K562 (cell line): ENCODE data around the gene CCDC167.

Experiments used
- BDP1 ChIP-seq: IDR thresholded peaks from 3 replicates; pipeline ENCODE4 v1.6.1; 2011; ENCODE audit not compliant: insufficient read length, insufficient read depth
- CTCF ChIP-seq, 3 experiments: IDR thresholded peaks in 2 of 3; conservative IDR thresholded peaks in 1 of 3; 2 replicates each; pipeline ENCODE4 v1.5.1; 2011 to 2012; ENCODE audit warnings: low read length in 3 of 3, mild to moderate bottlenecking in 3 of 3, control low read depth in 2 of 3, improper control_type of control experiment in 1 of 3, inconsistent platforms in 1 of 3, low read depth in 1 of 3, mixed read lengths in 1 of 3, moderate library complexity in 1 of 3; ENCODE audit not compliant: insufficient read depth in 2 of 3
- FOXO4 ChIP-seq: fragments of 450-650 bp; formaldehyde crosslinking; IDR thresholded peaks from 2 replicates; pipeline ENCODE4 v1.4.0; 2020; ENCODE audit warnings: mild to moderate bottlenecking, moderate library complexity
- NRF1 ChIP-seq, 2 experiments: fragments of 450-650 bp; IDR thresholded peaks in 1 of 2; conservative IDR thresholded peaks in 1 of 2; 2 replicates each; pipeline ENCODE4 v1.6.1; 2014; ENCODE audit warnings: mild to moderate bottlenecking in 2 of 2
- TF ChIP-seq, protein P1 (sequence below): fragments of 450-650 bp; IDR thresholded peaks from 2 replicates; pipeline ENCODE4 v1.6.1; 2016; ENCODE audit warnings: missing biosample characterization, missing genetic modification characterization

GRCh38 chr6:37534893-37535292 lies 35.2 kb upstream of the CCDC167 start:
- no peak for TF ChIP-seq CTCF (IDR thresholded peaks at IDR 0.05 in 2 of 3, conservative IDR thresholded peaks at IDR 0.05 in 1 of 3; ENCODE audit: insufficient read depth in 2 of 3, low read depth in 1 of 3, low read length in 3 of 3)
- no peak for TF ChIP-seq BDP1
- TF ChIP-seq NRF1 (conservative IDR thresholded peaks at IDR 0.05 in 1 of 2, IDR thresholded peaks at IDR 0.05 in 1 of 2), result no peak
- TF ChIP-seq, protein P1, sequence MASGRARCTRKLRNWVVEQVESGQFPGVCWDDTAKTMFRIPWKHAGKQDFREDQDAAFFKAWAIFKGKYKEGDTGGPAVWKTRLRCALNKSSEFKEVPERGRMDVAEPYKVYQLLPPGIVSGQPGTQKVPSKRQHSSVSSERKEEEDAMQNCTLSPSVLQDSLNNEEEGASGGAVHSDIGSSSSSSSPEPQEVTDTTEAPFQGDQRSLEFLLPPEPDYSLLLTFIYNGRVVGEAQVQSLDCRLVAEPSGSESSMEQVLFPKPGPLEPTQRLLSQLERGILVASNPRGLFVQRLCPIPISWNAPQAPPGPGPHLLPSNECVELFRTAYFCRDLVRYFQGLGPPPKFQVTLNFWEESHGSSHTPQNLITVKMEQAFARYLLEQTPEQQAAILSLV (tag), result no peak
- TF ChIP-seq FOXO4 (CRISPR knock-in tag), result no peak
